ENCODE results near the gene TNFSF9. TPM values are rescaled to one million over a fixed set of nuclear protein-coding genes. Genes with fewer than 3 reads are reported as not detected.
A peak's percentile ranks its signal among the peaks of the same experiment; 100 is the strongest.

The TNFSF9 gene
- total RNA-seq, 6 donors from 2014 or later, result 6.3 to 11.6 (median 8.4) TPM

- ATAC-seq (ENCODE audit: low FRiP score in 2 of 2), result peak; percentile 46 to 47
- H3K36me3 ChIP-seq, result no peaks in the 10 kb centered on the region
- 48 to 55% methylated on average over 18 to 20 of the region's 20 CpGs for WGBS, 2 donors
- DNase-seq, result peak in 1 of 2 donors; percentile 61
- no peaks in the 10 kb centered on the region for H3K27me3 ChIP-seq
- peaks cover 5 to 11% (median 6%) of the 10 kb centered on the region in 4 donors for H3K4me1 ChIP-seq
- H3K27ac ChIP-seq, result peak overlapping the region; percentile 22 to 77 (median 56)
- H3K4me3 ChIP-seq, result no peak overlapping the region
- peak in 1 of 2 donors; percentile 22 for TF ChIP-seq POLR2AphosphoS5 (IDR thresholded peaks at IDR 0.05)
- TF ChIP-seq CTCF (IDR thresholded peaks at IDR 0.05), result no peak
- TF ChIP-seq POLR2A (IDR thresholded peaks at IDR 0.05), result no peak
- peak in 1 of 4 donors; percentile 30 for TF ChIP-seq EP300 (IDR thresholded peaks at IDR 0.05)
- H3K9me3 ChIP-seq, result no peaks in the 10 kb centered on the region
Observed at GRCh38 chr19:6509118-6509971, 21.5 kb upstream of the TNFSF9 start.

GRCh38 chr19:6510618-6511017, 20.2 kb upstream of the TNFSF9 start:
- 87 to 94% methylated on average over 7 of the region's 7 CpGs for WGBS, 2 donors
- Histone ChIP-seq H3K36me3 (no peaks in the 10 kb centered on the region), H3K27ac (no peak overlapping the region), H3K27me3 (no peaks in the 10 kb centered on the region), H3K9me3 (no peaks in the 10 kb centered on the region), H3K4me1 (peaks cover 5 to 11% (median 6%) of the 10 kb centered on the region in 4 donors), H3K4me3 (no peak overlapping the region)
- no peak for DNase-seq
- ATAC-seq (ENCODE audit: low FRiP score in 2 of 2), result no peak
- no peak for TF ChIP-seq POLR2AphosphoS5 (IDR thresholded peaks at IDR 0.05)
- no peak for TF ChIP-seq POLR2A (IDR thresholded peaks at IDR 0.05)
- TF ChIP-seq CTCF (IDR thresholded peaks at IDR 0.05), result no peak
- TF ChIP-seq EP300 (IDR thresholded peaks at IDR 0.05), result no peak

GRCh38 chr19:6514089-6514488, 16.7 kb upstream of the TNFSF9 start:
- 80 to 86% methylated on average over 9 of the region's 9 CpGs for WGBS, 2 donors

GRCh38 chr19:6514926-6515544, 15.8 kb upstream of the TNFSF9 start:
- no peak for DNase-seq
- H3K27me3 ChIP-seq, result no peaks in the 10 kb centered on the region
- peaks cover 10 to 28% (median 14%) of the 10 kb centered on the region in 4 donors for H3K4me1 ChIP-seq
- no peak overlapping the region for H3K4me3 ChIP-seq
- WGBS, 2 donors, result 91 to 94% methylated on average over 6 to 15 of the region's 15 CpGs
- H3K36me3 ChIP-seq, result no peaks in the 10 kb centered on the region
- no peaks in the 10 kb centered on the region for H3K9me3 ChIP-seq
- H3K27ac ChIP-seq, result no peak overlapping the region
- no peak for TF ChIP-seq POLR2A (IDR thresholded peaks at IDR 0.05)
- TF ChIP-seq POLR2AphosphoS5 (IDR thresholded peaks at IDR 0.05), result no peak
- TF ChIP-seq EP300 (IDR thresholded peaks at IDR 0.05), result no peak
- no peak for TF ChIP-seq CTCF (IDR thresholded peaks at IDR 0.05)
- no peak for ATAC-seq (ENCODE audit: low FRiP score in 2 of 2)

More at GRCh38 chr19:6514089-6514488, 16.7 kb upstream of the TNFSF9 start:
- peaks cover 15 to 32% (median 19%) of the 10 kb centered on the region in 4 donors for H3K4me1 ChIP-seq
- no peak overlapping the region for H3K4me3 ChIP-seq
- DNase-seq, result no peak
- H3K27ac ChIP-seq, result no peak overlapping the region
- no peak for ATAC-seq (ENCODE audit: low FRiP score in 2 of 2)
- H3K9me3 ChIP-seq, result no peaks in the 10 kb centered on the region
- H3K27me3 ChIP-seq, result no peaks in the 10 kb centered on the region
- no peaks in the 10 kb centered on the region for H3K36me3 ChIP-seq
- no peak for TF ChIP-seq POLR2AphosphoS5 (IDR thresholded peaks at IDR 0.05)
- TF ChIP-seq EP300 (IDR thresholded peaks at IDR 0.05), result no peak
- TF ChIP-seq CTCF (IDR thresholded peaks at IDR 0.05), result no peak
- TF ChIP-seq POLR2A (IDR thresholded peaks at IDR 0.05), result no peak

Data from upper lobe of left lung (tissue), 6 donors.